Right atrium auricular region (tissue), 2 donors: ENCODE data around the gene CLCA1. TPM values are rescaled to one million over a fixed set of nuclear protein-coding genes. Genes with fewer than 3 reads are reported as not detected.

Source experiments
- DNase-seq: peaks from one replicate; pipeline ENCODE4 v3.0.0-alpha.2; 2019; ENCODE audit warnings: low spot score
- H3K27ac ChIP-seq, 2 donors: fragments of 200-600 bp; sonication (generic); 1 replicate in 1 of 2; 2 replicates in 1 of 2; pipeline ENCODE4 v1.5.1; 2016 to 2019
- H3K27me3 ChIP-seq, 2 donors: fragments of 200-600 bp; sonication (generic); one replicate each; pipeline versions ENCODE4 v1.5.1 to v1.6.0; 2017 to 2019
- H3K36me3 ChIP-seq: fragments of 200-600 bp; sonication (generic); one replicate; pipeline ENCODE4 v1.5.1; 2016
- H3K4me1 ChIP-seq, 2 donors: fragments of 200-600 bp; sonication (generic); one replicate each; pipeline versions ENCODE4 v1.5.1 to v1.6.0; 2017 to 2019
- H3K4me3 ChIP-seq, 2 donors: fragments of 200-600 bp; sonication (generic); 1 replicate in 1 of 2; 2 replicates in 1 of 2; pipeline ENCODE4 v1.5.1; 2017 to 2019; ENCODE audit warnings: mild to moderate bottlenecking in 1 of 2, moderate library complexity in 1 of 2
- H3K9me3 ChIP-seq, 2 donors: fragments of 200-600 bp; sonication (generic); one replicate each; pipeline ENCODE4 v1.5.1; 2019
- CTCF ChIP-seq, 2 donors: fragments of 200-600 bp; sonication (generic); IDR thresholded peaks; one replicate each; pipeline ENCODE4 v1.5.1; 2019; ENCODE audit warnings: antibody characterized with exemption in 2 of 2
- total RNA-seq, 2 donors: library from RNA; depleted of rRNA; stranded (reverse); fragments of >200 nt; gene quantifications; one replicate each; pipeline ENCODE4 v1.1.0, GENCODE V29; 2016

CLCA1 gene
- total RNA-seq, 2 donors from 2014 or later, result not detected

- DNase-seq, result no peak
- Histone ChIP-seq H3K27ac (no peak overlapping the region), H3K9me3 (no peaks in the 10 kb centered on the region), H3K36me3 (no peaks in the 10 kb centered on the region), H3K27me3 (no peaks in the 10 kb centered on the region), H3K4me3 (no peak overlapping the region), H3K4me1 (no peaks in the 10 kb centered on the region)
- no peak for TF ChIP-seq CTCF (IDR thresholded peaks at IDR 0.05)
Observed at GRCh38 chr1:86516335-86516734, 47.6 kb downstream of the CLCA1 start.

- TF ChIP-seq CTCF (IDR thresholded peaks at IDR 0.05), result no peak
- Histone ChIP-seq H3K9me3 (no peaks in the 10 kb centered on the region), H3K4me3 (no peak overlapping the region), H3K27ac (no peak overlapping the region), H3K27me3 (no peaks in the 10 kb centered on the region), H3K4me1 (no peaks in the 10 kb centered on the region), H3K36me3 (no peaks in the 10 kb centered on the region)
- no peak for DNase-seq
Observed at GRCh38 chr1:86517336-86517735, 48.6 kb downstream of the CLCA1 start.

GRCh38 chr1:86520789-86521521 is 52.2 kb downstream of the CLCA1 start:
- no peaks in the 10 kb centered on the region for H3K9me3 ChIP-seq
- no peak overlapping the region for H3K27ac ChIP-seq
- no peaks in the 10 kb centered on the region for H3K4me1 ChIP-seq
- no peaks in the 10 kb centered on the region for H3K27me3 ChIP-seq
- no peak for TF ChIP-seq CTCF (IDR thresholded peaks at IDR 0.05)
- no peak for DNase-seq
- H3K36me3 ChIP-seq, result no peaks in the 10 kb centered on the region
- H3K4me3 ChIP-seq, result no peak overlapping the region

- H3K4me1 ChIP-seq, result no peaks in the 10 kb centered on the region
- DNase-seq, result no peak
- no peaks in the 10 kb centered on the region for H3K9me3 ChIP-seq
- H3K27ac ChIP-seq, result no peak overlapping the region
- H3K4me3 ChIP-seq, result no peak overlapping the region
- no peaks in the 10 kb centered on the region for H3K36me3 ChIP-seq
- no peaks in the 10 kb centered on the region for H3K27me3 ChIP-seq
- TF ChIP-seq CTCF (IDR thresholded peaks at IDR 0.05), result no peak
Observed at GRCh38 chr1:86521522-86521891, 52.8 kb downstream of the CLCA1 start.

GRCh38 chr1:86522240-86522639 is 53.5 kb downstream of the CLCA1 start:
- Histone ChIP-seq H3K27ac (no peak overlapping the region), H3K36me3 (no peaks in the 10 kb centered on the region), H3K4me3 (no peak overlapping the region), H3K9me3 (no peaks in the 10 kb centered on the region), H3K27me3 (no peaks in the 10 kb centered on the region), H3K4me1 (no peaks in the 10 kb centered on the region)
- no peak for DNase-seq
- no peak for TF ChIP-seq CTCF (IDR thresholded peaks at IDR 0.05)
